NCI-H146 treated with DMSO at 0.1 percent for 48 hours (cell line): ENCODE measurements around the gene TEX12.

ENCODE experiments used
- DNase-seq: peaks from one replicate; lab custom pipeline; 2025; ENCODE audit not compliant: unreplicated experiment; lab: John Stamatoyannopoulos, UW

The TEX12 gene

DNA sequence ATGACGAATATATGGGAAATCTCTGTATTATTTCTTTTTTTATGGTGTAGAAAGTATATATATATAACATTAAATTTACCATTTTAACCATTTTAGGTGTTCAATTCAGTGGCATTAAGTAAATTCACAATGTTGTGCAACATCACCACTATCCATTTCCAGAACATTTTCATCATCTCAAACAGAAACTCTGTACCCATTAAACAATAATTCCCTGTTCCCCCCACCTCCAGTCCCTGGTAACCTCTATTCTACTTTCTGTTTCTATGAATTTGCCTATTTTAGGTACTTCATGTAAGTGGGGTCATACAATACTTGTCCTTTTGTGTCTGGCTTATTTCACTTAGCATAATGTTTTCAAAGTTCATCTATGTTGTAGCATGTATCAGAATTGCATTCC lies 43.7 kb downstream of the TEX12 start:
- no peak for DNase-seq

DNA sequence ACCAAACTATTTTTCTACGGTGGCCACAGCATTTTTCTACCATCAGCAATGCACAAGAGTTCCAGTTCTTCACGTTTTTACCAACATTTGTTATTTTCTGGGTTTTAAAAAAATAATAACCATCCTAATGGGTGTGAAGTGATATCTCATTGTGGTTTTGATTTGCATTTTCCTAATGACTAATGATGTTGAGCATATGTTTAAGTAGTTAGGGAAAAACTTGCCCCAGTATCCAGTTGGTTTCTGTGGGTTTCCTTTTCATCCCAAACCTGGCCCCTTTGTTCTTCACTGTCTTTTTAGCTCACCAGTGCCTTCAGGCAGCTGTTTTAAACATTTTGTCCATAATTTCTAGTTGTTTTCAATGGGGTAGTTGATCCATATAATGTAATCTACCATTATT lies 44.4 kb downstream of the TEX12 start:
- DNase-seq = no peak

DNA sequence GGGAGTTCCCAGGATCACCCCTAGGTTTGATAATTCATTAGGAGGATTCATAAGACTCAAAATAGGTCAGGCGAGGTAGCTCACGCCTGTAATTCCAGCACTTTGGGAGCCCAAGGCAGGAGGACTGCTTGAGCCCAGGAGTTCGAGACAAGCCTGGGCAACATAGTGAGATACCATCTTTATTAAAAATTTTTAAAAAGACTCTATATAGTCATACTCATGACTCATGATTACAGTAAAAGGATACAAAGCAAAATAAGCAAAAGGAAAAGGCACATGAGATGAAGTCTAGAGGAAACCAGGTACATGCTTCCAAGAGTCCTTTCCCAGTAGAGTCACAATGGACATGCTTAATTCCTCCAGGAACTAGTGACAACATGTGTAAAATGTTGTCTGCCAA lies 45.1 kb downstream of the TEX12 start:
- DNase-seq = no peak

DNA sequence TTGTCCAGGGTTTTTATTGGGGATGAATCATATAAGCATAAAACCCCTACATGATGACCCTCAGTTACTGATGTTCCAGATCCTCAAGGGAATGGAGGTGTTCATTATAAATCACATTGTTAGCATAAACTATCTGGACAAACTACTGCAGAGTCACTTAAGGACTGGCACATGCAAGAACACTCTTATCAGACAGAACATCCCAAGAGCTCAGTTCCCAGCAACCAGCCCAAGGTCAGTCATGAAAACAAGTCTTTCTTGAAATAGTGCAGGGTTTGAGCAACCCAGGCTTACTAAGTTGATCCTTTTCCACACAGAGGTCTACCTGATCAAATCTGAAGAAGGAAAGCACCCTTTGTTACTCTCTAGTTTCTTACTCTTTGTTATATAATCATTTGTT lies 45.5 kb downstream of the TEX12 start:
- DNase-seq = no peak

DNA sequence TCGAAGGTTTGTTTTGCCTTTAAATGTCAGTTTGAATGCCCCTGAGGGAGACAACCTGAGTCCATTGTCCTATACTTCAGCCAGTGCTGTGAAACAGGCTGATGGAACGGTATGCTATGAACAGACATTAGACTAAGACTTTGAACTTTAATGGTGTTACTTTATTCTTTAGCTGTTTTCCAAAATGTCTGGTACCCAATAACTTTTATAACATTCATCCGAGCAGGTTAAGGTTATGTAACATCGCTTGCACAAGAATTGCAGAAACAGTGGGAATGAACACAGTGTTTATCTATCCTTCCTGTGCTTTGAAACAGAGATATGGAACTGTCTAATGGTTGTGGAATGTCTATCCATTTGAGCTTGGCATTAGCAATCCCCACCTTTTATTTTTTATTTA lies 46.6 kb downstream of the TEX12 start:
- DNase-seq = no peak

DNA sequence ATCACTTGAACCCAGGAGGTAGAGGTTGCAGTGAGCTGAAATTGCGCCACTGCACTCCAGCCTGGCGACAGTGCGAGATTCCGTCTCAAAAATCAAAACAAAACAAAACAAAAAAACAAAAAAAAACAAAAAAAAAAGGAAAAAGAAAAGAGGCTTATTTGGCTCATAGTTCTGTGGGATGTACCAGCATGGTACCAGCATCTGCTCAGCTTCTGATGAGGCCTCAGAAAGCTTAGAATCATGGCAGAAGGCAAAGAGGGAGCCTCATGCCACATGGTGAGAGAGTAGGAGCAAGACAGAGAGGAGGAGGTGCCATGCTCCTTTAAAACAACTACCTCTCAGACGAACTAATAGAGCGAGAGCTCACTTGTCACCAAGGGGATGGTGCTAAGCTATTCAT lies 48.4 kb downstream of the TEX12 start:
- no peak for DNase-seq

DNA sequence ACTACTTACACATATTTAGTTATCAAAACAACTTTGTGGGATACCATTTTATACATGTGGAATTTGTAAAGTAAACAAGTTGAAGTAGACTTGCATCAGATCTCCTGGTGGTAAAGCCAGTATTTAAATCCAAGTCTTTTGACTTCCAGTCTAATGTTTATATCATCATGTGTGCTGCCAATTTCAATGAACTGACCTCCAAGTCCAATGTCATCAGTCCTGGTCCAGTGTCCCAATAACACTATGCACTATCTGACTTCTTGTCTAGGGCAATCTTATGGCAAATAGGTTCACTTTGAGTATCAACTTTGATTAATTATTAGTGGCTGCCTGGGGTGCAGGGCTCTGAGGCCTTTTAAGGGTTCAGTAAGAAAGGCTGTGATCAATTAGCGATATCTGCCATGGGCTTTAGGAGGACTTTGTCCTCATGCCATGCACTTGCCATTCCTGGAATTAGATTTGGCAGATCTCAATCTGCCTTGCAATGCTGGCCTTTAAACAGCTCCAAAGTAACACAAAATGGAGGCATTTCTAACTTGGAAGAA lies 49.5 kb downstream of the TEX12 start:
- no peak for DNase-seq

DNA sequence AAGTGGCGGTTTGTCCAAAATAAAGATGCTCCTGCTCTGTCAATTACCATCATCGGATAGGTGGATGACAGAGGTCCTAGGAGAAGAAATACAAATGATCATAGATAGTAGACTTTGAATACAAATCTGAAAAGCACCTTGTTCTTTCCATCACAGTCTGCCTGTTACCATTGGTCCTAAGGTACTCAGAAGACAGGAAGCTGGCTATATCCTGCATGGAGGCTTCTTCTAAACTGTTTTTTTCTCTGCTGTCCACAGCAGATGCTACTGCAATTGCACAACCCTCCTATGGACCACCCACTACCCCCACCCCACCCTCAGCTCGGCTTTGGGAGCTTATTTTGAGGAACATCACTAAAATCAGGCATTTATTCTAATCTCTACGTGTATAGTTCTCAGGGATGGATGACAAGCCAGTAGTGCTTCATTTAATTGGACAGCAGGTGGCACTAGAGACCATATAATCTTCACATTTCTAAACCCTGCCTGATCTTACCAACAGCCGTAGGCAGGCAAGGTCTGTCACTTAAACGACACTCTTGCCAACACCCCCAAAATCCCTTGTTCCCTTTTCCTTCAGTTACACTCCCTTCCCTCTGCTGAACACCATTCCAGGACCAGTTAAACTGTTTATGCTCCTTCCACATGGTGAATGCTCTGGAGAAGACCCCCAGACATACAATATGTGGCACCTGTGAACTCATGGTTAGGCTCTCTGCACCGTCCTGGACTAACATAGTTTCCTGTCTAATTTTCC lies 52.5 kb downstream of the TEX12 start:
- DNase-seq = peak; percentile 67

DNA sequence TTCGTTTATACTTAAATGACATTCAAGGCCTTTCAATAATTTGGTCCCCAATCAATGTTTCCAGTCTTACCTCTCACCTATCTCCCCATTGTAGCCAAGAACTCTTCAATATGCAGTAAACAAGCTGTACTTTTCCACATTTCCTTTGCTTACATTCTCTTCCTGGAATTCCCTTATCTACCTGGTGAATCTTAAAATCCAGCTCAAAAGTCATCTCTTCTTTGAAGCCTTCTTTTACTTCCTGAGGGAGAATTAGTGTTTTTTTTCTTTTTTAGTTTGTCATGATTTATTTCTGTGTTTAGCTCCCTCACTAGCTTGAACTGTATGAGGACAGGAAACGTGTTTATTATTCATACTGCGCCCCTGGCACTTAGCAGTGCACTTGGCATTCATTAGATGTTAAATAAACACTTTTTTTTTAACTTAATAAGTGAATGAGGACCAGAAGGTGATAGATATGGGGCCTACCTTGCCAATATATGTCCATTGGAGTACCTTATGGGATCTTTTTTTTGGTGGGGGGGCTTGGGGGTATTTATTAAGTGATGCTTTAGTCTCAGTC lies 54.2 kb downstream of the TEX12 start:
- DNase-seq = no peak
